SK-N-SH treated with all-trans-retinoic acid at 6 μM for 48 hours (cell line): ENCODE data around the gene SEC14L2.

Experiments used
- ATAC-seq: fragments of 200-7000 bp; cut with Tn5 transposase; 3 replicates; pipeline ENCODE4 v1.9.1; 2020; ENCODE audit warnings: mild to moderate bottlenecking, moderate library complexity
- ARNTL ChIP-seq: fragments of 450-650 bp; formaldehyde crosslinking; IDR thresholded peaks from 2 replicates; pipeline ENCODE4 v1.5.0; 2020; ENCODE audit warnings: low read depth, mild to moderate bottlenecking, moderate library complexity, borderline replicate concordance
- BACH2 ChIP-seq: fragments of 250-450 bp; sonication (Bioruptor Pico); IDR thresholded peaks from 2 replicates; pipeline ENCODE4 v1.9.0; 2021; ENCODE audit warnings: mild to moderate bottlenecking, borderline replicate concordance
- CSDC2 ChIP-seq: fragments of 250-450 bp; sonication (Bioruptor Pico); IDR thresholded peaks from 2 replicates; pipeline ENCODE4 v1.5.0; 2020; ENCODE audit warnings: mild to moderate bottlenecking, moderate library complexity
- CSRNP3 ChIP-seq: fragments of 250-450 bp; sonication (Bioruptor Pico); IDR thresholded peaks from 2 replicates; pipeline ENCODE4 v1.5.1; 2021; ENCODE audit warnings: mild to moderate bottlenecking, moderate library complexity
- ESRRG ChIP-seq: fragments of 250-450 bp; sonication (Bioruptor Pico); IDR thresholded peaks from 2 replicates; pipeline ENCODE4 v1.6.1; 2021; ENCODE audit warnings: mild to moderate bottlenecking
- GLIS3 ChIP-seq: fragments of 250-450 bp; sonication (Bioruptor Pico); IDR thresholded peaks from 2 replicates; pipeline ENCODE4 v1.5.0; 2020; ENCODE audit warnings: mild to moderate bottlenecking, moderate library complexity
- ISL1 ChIP-seq: fragments of 250-450 bp; sonication (Bioruptor Pico); IDR thresholded peaks from 2 replicates; pipeline ENCODE4 v2.1.2; 2022; ENCODE audit warnings: mild to moderate bottlenecking, moderate library complexity
- OSR1 ChIP-seq: fragments of 250-450 bp; sonication (Bioruptor Pico); IDR thresholded peaks from 2 replicates; pipeline ENCODE4 v1.8.0; 2022; ENCODE audit warnings: moderate library complexity, mild to moderate bottlenecking, inconsistent platforms
- PATZ1 ChIP-seq: fragments of 250-450 bp; sonication (Bioruptor Pico); IDR thresholded peaks from 2 replicates; pipeline ENCODE4 v1.8.0; 2020; ENCODE audit warnings: mild to moderate bottlenecking, moderate library complexity, borderline replicate concordance
- PPARA ChIP-seq: fragments of 250-450 bp; sonication (Bioruptor Pico); IDR thresholded peaks from 2 replicates; pipeline ENCODE4 v1.5.0; 2020; ENCODE audit warnings: mild to moderate bottlenecking, borderline replicate concordance
- RARB ChIP-seq: fragments of 250-450 bp; sonication (Bioruptor Pico); IDR thresholded peaks from 2 replicates; pipeline ENCODE4 v1.8.0; 2021; ENCODE audit warnings: mild to moderate bottlenecking, moderate library complexity
- SNAI2 ChIP-seq: fragments of 250-450 bp; sonication (Bioruptor Pico); IDR thresholded peaks from 2 replicates; pipeline ENCODE4 v1.5.0; 2020; ENCODE audit warnings: mild to moderate bottlenecking, moderate library complexity
- TOX ChIP-seq: fragments of 250-450 bp; sonication (Bioruptor Pico); IDR thresholded peaks from 2 replicates; pipeline ENCODE4 v1.8.0; 2021; ENCODE audit warnings: mild to moderate bottlenecking, moderate library complexity, borderline replicate concordance
- TSHZ2 ChIP-seq: fragments of 250-450 bp; sonication (Bioruptor Pico); IDR thresholded peaks from 2 replicates; pipeline ENCODE4 v1.5.0; 2020; ENCODE audit warnings: mild to moderate bottlenecking, moderate library complexity
- ZC3H10 ChIP-seq: fragments of 250-450 bp; sonication (Bioruptor Pico); IDR thresholded peaks from 2 replicates; pipeline ENCODE4 v1.5.1; 2021; ENCODE audit warnings: mild to moderate bottlenecking, moderate library complexity
- ZFP3 ChIP-seq: fragments of 250-450 bp; sonication (Bioruptor Pico); IDR thresholded peaks from 2 replicates; pipeline ENCODE4 v1.5.0; 2020; ENCODE audit warnings: mild to moderate bottlenecking, moderate library complexity
- ZFP30 ChIP-seq: fragments of 450-650 bp; formaldehyde crosslinking; IDR thresholded peaks from 2 replicates; pipeline ENCODE4 v1.5.0; 2022; ENCODE audit warnings: mild to moderate bottlenecking, moderate library complexity
- ZNF565 ChIP-seq: fragments of 450-650 bp; formaldehyde crosslinking; conservative IDR thresholded peaks from 2 replicates; pipeline ENCODE4 v1.5.0; 2020; ENCODE audit warnings: low read depth, mild to moderate bottlenecking, moderate library complexity
- ZNF70 ChIP-seq: fragments of 450-650 bp; formaldehyde crosslinking; IDR thresholded peaks from 2 replicates; pipeline ENCODE4 v1.5.0; 2020; ENCODE audit warnings: mild to moderate bottlenecking, moderate library complexity
- ZNF8 ChIP-seq: fragments of 450-650 bp; formaldehyde crosslinking; IDR thresholded peaks from 2 replicates; pipeline ENCODE4 v1.5.0; 2020; ENCODE audit warnings: mild to moderate bottlenecking, moderate library complexity

Gene SEC14L2

GRCh38 chr22:30368420-30368819, 28.4 kb upstream of the SEC14L2 start:
- TF ChIP-seq ZNF8 (CRISPR knock-in tag) (no peak), ARNTL (CRISPR knock-in tag) (no peak)
- no peak for ATAC-seq

GRCh38 chr22:30370641-30371230, 26.1 kb upstream of the SEC14L2 start:
- no peak for TF ChIP-seq OSR1
- no peak for TF ChIP-seq RARB (CRISPR knock-in tag)
- TF ChIP-seq ARNTL (CRISPR knock-in tag) = no peak
- no peak for TF ChIP-seq CSDC2
- no peak for TF ChIP-seq ZFP30
- no peak for TF ChIP-seq PATZ1 (CRISPR knock-in tag)
- TF ChIP-seq BACH2 = no peak
- TF ChIP-seq ESRRG (CRISPR knock-in tag) = no peak
- ATAC-seq = no peak

GRCh38 chr22:30371321-30371720, 25.5 kb upstream of the SEC14L2 start:
- no peak for ATAC-seq
- TF ChIP-seq ESRRG (CRISPR knock-in tag) (no peak), ZNF565 (CRISPR knock-in tag) (no peak), OSR1 (no peak), PATZ1 (CRISPR knock-in tag) (no peak), ZNF8 (CRISPR knock-in tag) (no peak), PPARA (CRISPR knock-in tag) (no peak), CSRNP3 (no peak), ARNTL (CRISPR knock-in tag) (no peak), SNAI2 (CRISPR knock-in tag) (no peak), ZNF70 (CRISPR knock-in tag) (no peak), BACH2 (no peak), ZFP30 (no peak), TOX (CRISPR knock-in tag) (no peak), RARB (CRISPR knock-in tag) (no peak), GLIS3 (CRISPR knock-in tag) (no peak), TSHZ2 (CRISPR knock-in tag) (no peak), CSDC2 (no peak), ISL1 (CRISPR knock-in tag) (no peak), ZC3H10 (CRISPR knock-in tag) (no peak)

GRCh38 chr22:30371981-30372380, 24.8 kb upstream of the SEC14L2 start:
- no peak; the same call in 2 of the 3 replicates for ATAC-seq
- TF ChIP-seq ARNTL (CRISPR knock-in tag) (no peak), ESRRG (CRISPR knock-in tag) (no peak), ZFP3 (no peak)
